HEK293 (cell line): ENCODE results near the gene NOL3.
A peak's percentile ranks its signal among the peaks of the same experiment; 100 is the strongest.

Experiments
- BCL11A ChIP-seq: fragments of 450-650 bp; formaldehyde crosslinking; IDR thresholded peaks from 2 replicates; pipeline ENCODE4 v1.5.1; 2016; ENCODE audit warnings: low read depth, missing biosample characterization, missing genetic modification characterization
- BCL6B ChIP-seq: fragments of 450-650 bp; formaldehyde crosslinking; IDR thresholded peaks from 2 replicates; pipeline ENCODE4 v1.5.1; 2017; ENCODE audit warnings: missing biosample characterization, missing genetic modification characterization
- GLIS2 ChIP-seq: fragments of 450-650 bp; formaldehyde crosslinking; IDR thresholded peaks from 2 replicates; pipeline ENCODE4 v1.5.1; 2016; ENCODE audit warnings: missing biosample characterization, missing genetic modification characterization
- HOXA7 ChIP-seq: sonication (generic); formaldehyde crosslinking; IDR thresholded peaks from 2 replicates; pipeline ENCODE4 v1.8.1; 2022; ENCODE audit warnings: missing genetic modification reagents, borderline replicate concordance
- KLF16 ChIP-seq: fragments of 450-650 bp; formaldehyde crosslinking; IDR thresholded peaks from 2 replicates; pipeline ENCODE4 v1.5.1; 2017; ENCODE audit warnings: missing biosample characterization, missing genetic modification characterization
- PBX3 ChIP-seq: sonication (generic); formaldehyde crosslinking; IDR thresholded peaks from 2 replicates; pipeline ENCODE4 v1.8.1; 2022; ENCODE audit warnings: mild to moderate bottlenecking, moderate library complexity, missing genetic modification reagents
- PRDM10 ChIP-seq: fragments of 450-650 bp; formaldehyde crosslinking; IDR thresholded peaks from 2 replicates; pipeline ENCODE4 v1.5.1; 2016; ENCODE audit warnings: missing biosample characterization, missing genetic modification characterization
- SP2 ChIP-seq: fragments of 450-650 bp; formaldehyde crosslinking; IDR thresholded peaks from 2 replicates; pipeline ENCODE4 v1.5.1; 2016; ENCODE audit warnings: missing biosample characterization, missing genetic modification characterization
- SP7 ChIP-seq: fragments of 450-650 bp; formaldehyde crosslinking; IDR thresholded peaks from 2 replicates; pipeline ENCODE4 v1.5.1; 2016; ENCODE audit warnings: missing biosample characterization, missing genetic modification characterization
- ZBTB17 ChIP-seq: fragments of 450-650 bp; formaldehyde crosslinking; IDR thresholded peaks from 2 replicates; pipeline ENCODE4 v1.5.1; 2016; ENCODE audit warnings: missing biosample characterization, missing genetic modification characterization
- ZBTB48 ChIP-seq: fragments of 450-650 bp; formaldehyde crosslinking; IDR thresholded peaks from 2 replicates; pipeline ENCODE4 v1.5.1; 2016; ENCODE audit warnings: missing biosample characterization, missing genetic modification characterization
- ZBTB6 ChIP-seq: fragments of 450-650 bp; formaldehyde crosslinking; IDR thresholded peaks from 2 replicates; pipeline ENCODE4 v1.5.1; 2017; ENCODE audit warnings: missing biosample characterization, missing genetic modification characterization
- ZFHX2 ChIP-seq: fragments of 450-650 bp; formaldehyde crosslinking; conservative IDR thresholded peaks from 2 replicates; pipeline ENCODE4 v1.5.1; 2016; ENCODE audit warnings: missing biosample characterization, missing genetic modification characterization
- ZNF140 ChIP-seq: fragments of 450-650 bp; formaldehyde crosslinking; IDR thresholded peaks from 2 replicates; pipeline ENCODE4 v1.5.1; 2016; ENCODE audit warnings: missing biosample characterization, missing genetic modification characterization
- ZNF18 ChIP-seq: fragments of 450-650 bp; formaldehyde crosslinking; IDR thresholded peaks from 2 replicates; pipeline ENCODE4 v1.5.1; 2016; ENCODE audit warnings: missing biosample characterization, missing genetic modification characterization
- ZNF324 ChIP-seq: fragments of 450-650 bp; formaldehyde crosslinking; IDR thresholded peaks from 2 replicates; pipeline ENCODE4 v1.5.1; 2016; ENCODE audit warnings: missing biosample characterization, missing genetic modification characterization
- ZNF449 ChIP-seq: fragments of 450-650 bp; formaldehyde crosslinking; IDR thresholded peaks from 2 replicates; pipeline ENCODE4 v1.5.1; 2017; ENCODE audit warnings: missing biosample characterization, mild to moderate bottlenecking, missing genetic modification characterization, moderate library complexity
- ZNF521 ChIP-seq: fragments of 450-650 bp; formaldehyde crosslinking; IDR thresholded peaks from 2 replicates; pipeline ENCODE4 v1.5.1; 2017; ENCODE audit warnings: missing biosample characterization, mild to moderate bottlenecking, missing genetic modification characterization
- ZNF561 ChIP-seq: fragments of 450-650 bp; IDR thresholded peaks from 2 replicates; pipeline ENCODE4 v1.5.1; 2018; ENCODE audit warnings: missing biosample characterization, missing genetic modification characterization, borderline replicate concordance
- ZNF580 ChIP-seq: fragments of 450-650 bp; formaldehyde crosslinking; IDR thresholded peaks from 2 replicates; pipeline ENCODE4 v1.5.1; 2016; ENCODE audit warnings: missing biosample characterization, missing genetic modification characterization
- ZNF639 ChIP-seq: fragments of 450-650 bp; formaldehyde crosslinking; IDR thresholded peaks from 2 replicates; pipeline ENCODE4 v1.5.1; 2016; ENCODE audit warnings: missing biosample characterization, missing genetic modification characterization
- ZNF654 ChIP-seq: fragments of 450-650 bp; formaldehyde crosslinking; IDR thresholded peaks from 2 replicates; pipeline ENCODE4 v1.5.1; 2016; ENCODE audit warnings: low read depth, missing biosample characterization, missing genetic modification characterization
- ZNF670 ChIP-seq: fragments of 450-650 bp; formaldehyde crosslinking; IDR thresholded peaks from 2 replicates; pipeline ENCODE4 v1.5.1; 2016; ENCODE audit warnings: missing biosample characterization, missing genetic modification characterization, low read depth
- ZNF776 ChIP-seq: fragments of 450-650 bp; formaldehyde crosslinking; IDR thresholded peaks from 2 replicates; pipeline ENCODE4 v1.5.0; 2017; ENCODE audit warnings: missing biosample characterization, missing genetic modification characterization, borderline replicate concordance
- ZNF830 ChIP-seq: fragments of 450-650 bp; IDR thresholded peaks from 2 replicates; pipeline ENCODE4 v1.5.0; 2018; ENCODE audit warnings: missing biosample characterization, missing genetic modification characterization, low read depth, mild to moderate bottlenecking, moderate library complexity
- ZSCAN4 ChIP-seq: fragments of 450-650 bp; formaldehyde crosslinking; IDR thresholded peaks from 2 replicates; pipeline ENCODE4 v1.5.1; 2017; ENCODE audit warnings: missing biosample characterization, missing genetic modification characterization

Gene NOL3

GRCh38 chr16:67184995-67185650 is 14.8 kb downstream of the NOL3 start (continued):
- TF ChIP-seq PRDM10 (tag by site-specific recombination) (no peak), ZBTB6 (tag by site-specific recombination) (no peak), SP2 (tag by site-specific recombination) (no peak), ZNF521 (tag by site-specific recombination) (no peak), ZSCAN4 (no peak), ZNF449 (no peak), ZNF324 (tag by site-specific recombination) (no peak), ZNF580 (tag by site-specific recombination) (no peak), BCL6B (tag by site-specific recombination) (no peak), ZFHX2 (tag by site-specific recombination) (no peak), ZNF140 (no peak), ZNF670 (tag by site-specific recombination) (no peak), ZNF18 (no peak), HOXA7 (CRISPR knock-in tag) (no peak), ZNF830 (no peak), KLF16 (0 out of 2 replicates have a peak, but pooled peaks have one; percentile 44), ZNF776 (tag by site-specific recombination) (no peak), ZBTB17 (tag by site-specific recombination) (peak; percentile 71), ZNF561 (tag by site-specific recombination) (peak; percentile 44; the same call in 1 of the 2 replicates), GLIS2 (tag by site-specific recombination) (peak; percentile 51), BCL11A (tag by site-specific recombination) (0 out of 2 replicates have a peak, but pooled peaks have one; percentile 19), ZBTB48 (0 out of 2 replicates have a peak, but pooled peaks have one; percentile 14), SP7 (tag by site-specific recombination) (no peak), ZNF639 (tag by site-specific recombination) (no peak), PBX3 (CRISPR knock-in tag) (0 out of 2 replicates have a peak, but pooled peaks have one; percentile 70), ZNF654 (tag by site-specific recombination) (peak; percentile 51)
